Activated naive CD4-positive, alpha-beta T cell treated with anti-CD3 and anti-CD28 coated beads, Interleukin-2, amount 50 U/mL, for 24 hours (primary cell): ENCODE data around the gene QRFP.

Experiments
- H3K27ac Mint-ChIP-seq: one replicate; pipeline ENCODE4 v1.8.0; 2021; ENCODE audit warnings: mild to moderate bottlenecking, mixed read lengths
- H3K27me3 Mint-ChIP-seq: one replicate; pipeline ENCODE4 v1.8.0; 2021; ENCODE audit warnings: mixed read lengths
- H3K36me3 Mint-ChIP-seq: one replicate; pipeline ENCODE4 v1.8.0; 2021; ENCODE audit warnings: mixed read lengths
- H3K4me1 Mint-ChIP-seq: one replicate; pipeline ENCODE4 v1.8.0; 2021; ENCODE audit warnings: mixed read lengths
- H3K4me3 Mint-ChIP-seq: one replicate; pipeline ENCODE4 v1.8.0; 2021; ENCODE audit warnings: mild to moderate bottlenecking, mixed read lengths
- H3K9me3 Mint-ChIP-seq: one replicate; pipeline ENCODE4 v1.8.0; 2021; ENCODE audit warnings: mixed read lengths

The QRFP gene

DNA sequence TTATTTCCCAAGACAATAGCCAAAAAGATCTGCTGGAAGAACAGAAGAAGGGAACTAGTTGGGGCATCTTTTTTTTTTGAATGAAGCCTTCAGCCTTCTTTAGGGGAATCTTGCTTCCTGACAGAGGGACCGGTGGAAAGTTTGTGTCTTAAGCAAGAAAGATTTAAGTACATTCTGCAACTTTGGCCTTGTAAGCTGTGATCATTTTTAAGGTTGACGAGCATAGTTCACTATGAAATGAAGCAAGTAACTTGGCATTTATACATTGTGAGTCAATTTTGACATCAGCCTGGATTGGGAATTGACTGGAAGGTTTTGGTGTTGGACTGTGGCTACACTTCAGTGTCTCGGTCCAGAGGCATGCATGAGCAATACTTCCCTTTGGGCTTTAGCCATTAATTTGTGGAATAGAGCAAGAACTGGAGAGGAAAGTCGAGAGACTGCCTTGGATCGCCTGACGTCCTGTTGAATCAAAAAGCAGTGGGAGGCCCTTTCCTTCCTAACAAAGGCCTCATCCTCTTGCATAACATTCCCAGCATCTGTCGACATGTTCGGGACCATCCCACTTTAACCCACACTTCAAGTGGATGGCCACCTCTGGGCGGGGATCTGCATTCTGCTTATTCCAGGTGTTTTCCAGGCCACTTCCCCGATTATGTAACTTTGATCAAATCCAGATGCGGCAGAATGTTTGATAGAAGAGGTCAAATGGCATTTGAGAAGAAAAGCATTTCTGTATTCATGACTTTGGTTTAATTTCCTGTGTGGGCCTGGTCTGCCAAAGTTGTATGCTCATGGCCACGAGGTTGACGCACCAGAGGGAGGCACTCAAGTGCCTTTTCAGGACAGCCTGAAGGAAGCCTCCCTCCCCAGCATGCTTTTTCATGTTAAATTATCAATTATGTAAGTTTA lies 49.0 kb downstream of the QRFP start:
- no peaks in the 10 kb centered on the region for H3K9me3 Mint-ChIP-seq
- H3K36me3 Mint-ChIP-seq = no peaks in the 10 kb centered on the region
- no peak overlapping the region for H3K27ac Mint-ChIP-seq
- peaks cover 25% of the 10 kb centered on the region for H3K4me1 Mint-ChIP-seq
- H3K27me3 Mint-ChIP-seq = no peaks in the 10 kb centered on the region
- H3K4me3 Mint-ChIP-seq = no peak overlapping the region

DNA sequence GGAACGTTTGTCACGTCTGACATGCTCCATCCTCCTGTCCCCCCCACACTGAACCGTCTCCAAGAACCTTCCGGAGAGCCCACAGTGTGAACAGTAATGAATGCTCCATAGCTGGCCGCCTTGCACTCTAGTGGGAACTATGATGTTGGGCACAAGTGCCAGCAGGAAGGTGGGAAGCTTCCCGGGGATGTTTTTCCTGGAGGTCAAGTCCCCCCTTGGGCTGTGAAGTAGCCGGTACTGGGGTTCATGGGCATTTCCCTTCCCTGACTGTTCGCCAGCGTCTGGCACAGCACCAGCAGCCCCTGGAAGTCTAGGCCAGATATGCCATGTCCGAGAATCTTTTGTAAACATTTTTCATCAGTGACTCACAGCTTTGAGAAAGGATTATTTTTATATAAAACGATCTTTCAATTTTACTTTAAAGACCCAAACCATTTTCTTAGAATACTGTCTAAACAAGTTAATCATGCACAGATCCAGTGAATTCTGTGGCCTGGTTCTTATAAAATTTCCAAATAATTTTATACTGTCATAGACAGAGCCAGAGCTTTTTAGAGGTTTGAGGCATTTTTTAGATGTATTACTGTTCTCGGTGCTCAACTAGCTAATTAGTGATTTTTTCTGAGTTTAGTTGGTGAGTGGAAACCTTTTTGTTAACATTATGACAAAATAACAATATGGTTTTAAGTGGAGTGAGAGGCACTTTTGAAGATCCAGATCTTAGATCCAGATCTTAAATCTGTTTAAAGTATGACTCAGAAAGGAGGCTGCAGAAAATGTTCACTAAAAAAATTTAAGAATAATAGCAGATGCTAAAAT lies 49.9 kb downstream of the QRFP start:
- H3K27me3 Mint-ChIP-seq = no peaks in the 10 kb centered on the region
- no peak overlapping the region for H3K4me3 Mint-ChIP-seq
- no peak overlapping the region for H3K27ac Mint-ChIP-seq
- peaks cover 34% of the 10 kb centered on the region for H3K4me1 Mint-ChIP-seq
- H3K9me3 Mint-ChIP-seq = no peaks in the 10 kb centered on the region
- H3K36me3 Mint-ChIP-seq = no peaks in the 10 kb centered on the region

DNA sequence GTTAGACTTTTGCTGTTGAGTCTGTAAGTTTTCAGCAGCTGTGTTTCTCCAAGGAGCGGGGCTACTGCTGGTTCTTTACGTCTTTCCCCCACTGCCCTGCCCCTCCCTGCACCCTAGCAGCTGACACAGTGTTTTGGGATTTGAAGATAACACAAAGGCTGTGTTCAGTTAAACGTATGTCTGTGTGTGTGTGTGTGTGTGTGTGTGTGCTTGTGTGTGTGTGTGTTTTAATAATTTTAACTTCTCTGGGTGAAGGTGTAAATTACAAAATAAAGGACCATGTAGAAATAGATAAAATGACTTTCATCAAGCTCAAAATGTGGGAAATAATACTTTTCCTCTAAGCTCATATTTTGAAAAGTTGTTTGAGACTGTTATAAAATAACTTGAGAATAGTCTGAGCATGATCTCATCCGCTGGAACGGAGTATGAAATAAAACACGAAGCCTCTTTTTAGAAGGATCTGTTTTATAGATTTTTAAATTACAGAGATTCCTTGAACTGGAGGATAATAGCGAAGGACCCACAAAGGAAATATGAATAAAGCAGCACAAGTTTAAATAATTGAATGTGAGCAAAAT lies 50.6 kb downstream of the QRFP start:
- Mint-ChIP-seq H3K27me3 (no peaks in the 10 kb centered on the region), H3K9me3 (no peaks in the 10 kb centered on the region), H3K36me3 (no peaks in the 10 kb centered on the region), H3K4me1 (peaks cover 35% of the 10 kb centered on the region), H3K27ac (no peak overlapping the region), H3K4me3 (no peak overlapping the region)

DNA sequence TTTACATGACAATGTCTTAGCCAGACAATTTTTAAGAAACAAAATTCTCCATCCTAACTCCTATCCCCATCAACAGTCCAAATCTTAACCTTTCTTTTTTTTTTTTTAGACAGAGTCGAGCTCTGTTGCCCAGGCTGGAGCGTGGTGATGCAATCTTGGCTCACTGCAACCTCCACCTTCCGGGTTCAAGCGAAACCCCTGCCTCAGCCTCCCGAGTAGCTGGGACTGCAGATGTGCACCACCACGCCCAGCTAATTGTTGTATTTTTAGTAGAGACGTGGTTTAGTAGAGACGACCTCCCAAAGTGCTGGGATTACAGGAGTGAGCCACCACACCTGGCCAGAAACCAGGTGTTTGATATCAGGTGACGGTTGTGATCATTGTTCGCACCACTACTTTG lies 51.4 kb downstream of the QRFP start:
- Mint-ChIP-seq H3K9me3 (no peaks in the 10 kb centered on the region), H3K4me3 (no peak overlapping the region), H3K4me1 (peaks cover 36% of the 10 kb centered on the region), H3K27ac (no peak overlapping the region), H3K27me3 (no peaks in the 10 kb centered on the region), H3K36me3 (no peaks in the 10 kb centered on the region)

DNA sequence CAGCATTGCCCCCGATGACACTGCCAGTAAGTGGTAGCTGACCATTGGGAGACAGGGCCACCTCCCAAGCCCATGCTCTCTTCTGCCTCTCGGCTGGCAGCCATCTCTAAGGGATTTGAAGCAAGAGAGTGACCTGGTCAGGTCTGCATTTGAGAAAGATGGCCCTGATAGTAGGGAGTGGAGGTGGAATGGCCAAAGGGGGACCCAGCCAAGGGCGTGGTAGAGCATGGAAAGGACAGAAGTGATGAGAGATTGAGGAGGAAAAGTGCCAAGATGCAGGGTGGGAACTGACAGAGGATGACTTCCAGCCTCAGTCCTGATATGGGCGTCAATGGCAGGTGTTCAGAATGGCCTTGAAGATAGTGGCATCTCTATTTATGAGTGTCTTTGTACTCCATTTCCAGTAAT lies 52.6 kb downstream of the QRFP start:
- Mint-ChIP-seq H3K27me3 (no peaks in the 10 kb centered on the region), H3K36me3 (no peaks in the 10 kb centered on the region), H3K4me1 (peaks cover 34% of the 10 kb centered on the region), H3K4me3 (no peak overlapping the region), H3K27ac (no peak overlapping the region), H3K9me3 (no peaks in the 10 kb centered on the region)

DNA sequence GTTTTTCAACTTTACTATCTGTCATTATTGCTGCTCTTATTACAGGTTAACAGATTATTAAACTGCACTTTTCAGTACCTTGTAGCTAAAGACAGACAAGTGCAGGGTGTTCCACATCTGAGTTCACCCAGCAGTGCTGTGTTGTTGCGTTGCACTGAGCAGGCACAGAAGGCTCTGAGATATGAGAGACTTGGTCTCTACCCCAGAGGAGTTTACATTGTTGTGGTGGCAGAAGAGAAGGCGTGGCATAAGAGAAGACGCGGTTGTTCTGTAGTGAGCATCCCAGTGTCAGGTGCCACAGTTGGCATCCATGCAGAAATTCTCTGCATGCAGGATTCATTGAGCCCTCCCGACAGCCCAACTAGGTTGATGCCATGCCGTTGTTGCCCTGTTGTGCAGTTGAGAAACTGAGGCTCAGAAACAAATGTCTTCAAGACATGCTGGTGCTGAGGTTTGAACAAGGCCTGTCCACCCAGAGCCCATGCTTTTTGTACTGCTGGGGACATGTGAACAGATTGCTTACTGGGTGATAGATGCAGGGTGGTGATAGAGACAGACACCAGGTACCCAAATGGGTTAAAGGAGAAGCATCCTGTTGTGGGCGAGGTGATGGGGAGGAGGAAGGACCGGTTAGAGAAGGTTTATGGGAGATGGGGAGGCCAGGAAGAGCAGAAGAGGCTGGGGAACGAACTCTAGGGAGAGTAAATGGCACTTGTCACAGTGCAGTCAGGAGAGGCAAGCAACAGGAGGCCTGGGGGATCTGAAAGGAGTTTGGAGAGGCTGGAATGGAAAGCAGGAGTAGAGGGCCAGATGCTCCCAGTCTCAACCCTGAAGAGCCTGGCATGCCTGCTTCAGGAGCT lies 53.3 kb downstream of the QRFP start:
- no peaks in the 10 kb centered on the region for H3K36me3 Mint-ChIP-seq
- no peak overlapping the region for H3K27ac Mint-ChIP-seq
- no peaks in the 10 kb centered on the region for H3K27me3 Mint-ChIP-seq
- H3K4me1 Mint-ChIP-seq = peaks cover 39% of the 10 kb centered on the region
- H3K4me3 Mint-ChIP-seq = no peak overlapping the region
- no peaks in the 10 kb centered on the region for H3K9me3 Mint-ChIP-seq
